ENCODE measurements around the gene MINK1. TPM values are rescaled to one million over a fixed set of nuclear protein-coding genes. Genes with fewer than 3 reads are reported as not detected.
A peak's percentile ranks its signal among the peaks of the same experiment; 100 is the strongest.

Gene MINK1
- total RNA-seq, 1 donor from 2014 or later, result 67.5 TPM

DNA sequence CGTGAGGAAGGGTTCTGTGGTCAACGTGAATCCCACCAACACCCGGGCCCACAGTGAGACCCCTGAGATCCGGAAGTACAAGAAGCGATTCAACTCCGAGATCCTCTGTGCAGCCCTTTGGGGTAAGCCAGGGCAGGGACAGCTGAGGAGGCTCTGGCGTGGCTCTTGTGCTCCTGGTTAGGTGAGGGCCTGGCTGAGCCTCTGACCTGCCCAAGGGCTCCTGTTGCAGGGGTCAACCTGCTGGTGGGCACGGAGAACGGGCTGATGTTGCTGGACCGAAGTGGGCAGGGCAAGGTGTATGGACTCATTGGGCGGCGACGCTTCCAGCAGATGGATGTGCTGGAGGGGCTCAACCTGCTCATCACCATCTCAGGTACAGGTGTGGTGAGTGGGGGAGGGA, 62.0 kb downstream of the MINK1 start:
- no peak for DNase-seq (ENCODE audit: low spot score)
- H3K27me3 Mint-ChIP-seq (ENCODE audit: insufficient read depth), result peaks cover 8% of the 10 kb centered on the region
- peaks cover 10% of the 10 kb centered on the region for H3K4me1 Mint-ChIP-seq (ENCODE audit: low read depth)
- no peak overlapping the region for H3K4me3 Mint-ChIP-seq
- no peak overlapping the region for H3K27ac Mint-ChIP-seq
- peaks cover 8% of the 10 kb centered on the region for H3K36me3 Mint-ChIP-seq (ENCODE audit: low read depth)
- intact Hi-C loops (cut with micrococcal nuclease), result no loop called here
- no peaks in the 10 kb centered on the region for H3K9me3 Mint-ChIP-seq

DNA sequence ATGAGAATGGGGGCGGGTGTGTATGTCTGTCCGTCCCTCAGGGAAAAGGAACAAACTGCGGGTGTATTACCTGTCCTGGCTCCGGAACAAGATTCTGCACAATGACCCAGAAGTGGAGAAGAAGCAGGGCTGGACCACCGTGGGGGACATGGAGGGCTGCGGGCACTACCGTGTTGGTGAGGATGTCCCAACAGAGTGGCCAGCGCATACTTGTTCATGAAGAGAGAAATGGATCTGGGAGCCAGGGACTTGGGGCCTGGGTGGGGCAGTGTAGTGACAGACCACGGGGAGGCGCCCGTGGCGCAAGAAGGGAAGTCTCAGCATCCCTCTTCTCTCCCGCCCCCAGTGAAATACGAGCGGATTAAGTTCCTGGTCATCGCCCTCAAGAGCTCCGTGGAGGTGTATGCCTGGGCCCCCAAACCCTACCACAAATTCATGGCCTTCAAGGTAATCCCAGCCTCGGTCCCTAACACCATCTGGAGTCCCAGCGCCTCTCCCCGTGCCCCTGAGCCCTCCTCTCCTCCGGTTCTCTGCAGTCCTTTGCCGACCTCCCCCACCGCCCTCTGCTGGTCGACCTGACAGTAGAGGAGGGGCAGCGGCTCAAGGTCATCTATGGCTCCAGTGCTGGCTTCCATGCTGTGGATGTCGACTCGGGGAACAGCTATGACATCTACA, 62.7 kb downstream of the MINK1 start:
- peaks cover 10% of the 10 kb centered on the region for H3K4me1 Mint-ChIP-seq (ENCODE audit: low read depth)
- intact Hi-C loops (cut with micrococcal nuclease), result no loop called here
- no peak overlapping the region for H3K4me3 Mint-ChIP-seq
- peaks cover 8% of the 10 kb centered on the region for H3K27me3 Mint-ChIP-seq (ENCODE audit: insufficient read depth)
- no peaks in the 10 kb centered on the region for H3K9me3 Mint-ChIP-seq
- no peak for DNase-seq (ENCODE audit: low spot score)
- H3K27ac Mint-ChIP-seq, result no peak overlapping the region
- peaks cover 8% of the 10 kb centered on the region for H3K36me3 Mint-ChIP-seq (ENCODE audit: low read depth)

GRCh38 chr17:4896332-4897197, 63.4 kb downstream of the MINK1 start:
- no peak overlapping the region for H3K4me3 Mint-ChIP-seq
- H3K36me3 Mint-ChIP-seq (ENCODE audit: low read depth), result peaks cover 8% of the 10 kb centered on the region
- intact Hi-C loops (cut with micrococcal nuclease), result no loop called here
- no peak for DNase-seq (ENCODE audit: low spot score)
- H3K27ac Mint-ChIP-seq, result no peak overlapping the region
- H3K27me3 Mint-ChIP-seq (ENCODE audit: insufficient read depth), result peaks cover 8% of the 10 kb centered on the region
- peaks cover 10% of the 10 kb centered on the region for H3K4me1 Mint-ChIP-seq (ENCODE audit: low read depth)
- H3K9me3 Mint-ChIP-seq, result no peaks in the 10 kb centered on the region

DNA sequence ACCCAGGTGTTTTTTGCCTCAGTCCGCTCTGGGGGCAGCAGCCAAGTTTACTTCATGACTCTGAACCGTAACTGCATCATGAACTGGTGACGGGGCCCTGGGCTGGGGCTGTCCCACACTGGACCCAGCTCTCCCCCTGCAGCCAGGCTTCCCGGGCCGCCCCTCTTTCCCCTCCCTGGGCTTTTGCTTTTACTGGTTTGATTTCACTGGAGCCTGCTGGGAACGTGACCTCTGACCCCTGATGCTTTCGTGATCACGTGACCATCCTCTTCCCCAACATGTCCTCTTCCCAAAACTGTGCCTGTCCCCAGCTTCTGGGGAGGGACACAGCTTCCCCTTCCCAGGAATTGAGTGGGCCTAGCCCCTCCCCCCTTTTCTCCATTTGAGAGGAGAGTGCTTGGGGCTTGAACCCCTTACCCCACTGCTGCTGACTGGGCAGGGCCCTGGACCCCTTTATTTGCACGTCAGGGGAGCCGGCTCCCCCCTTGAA, 64.1 kb downstream of the MINK1 start:
- Mint-ChIP-seq H3K36me3 (ENCODE audit: low read depth) (peaks cover 8% of the 10 kb centered on the region), H3K9me3 (no peaks in the 10 kb centered on the region), H3K4me1 (ENCODE audit: low read depth) (peaks cover 10% of the 10 kb centered on the region), H3K4me3 (no peak overlapping the region), H3K27ac (no peak overlapping the region), H3K27me3 (ENCODE audit: insufficient read depth) (peaks cover 8% of the 10 kb centered on the region)
- intact Hi-C loops (cut with micrococcal nuclease), result no loop called here
- DNase-seq (ENCODE audit: low spot score), result no peak

DNA sequence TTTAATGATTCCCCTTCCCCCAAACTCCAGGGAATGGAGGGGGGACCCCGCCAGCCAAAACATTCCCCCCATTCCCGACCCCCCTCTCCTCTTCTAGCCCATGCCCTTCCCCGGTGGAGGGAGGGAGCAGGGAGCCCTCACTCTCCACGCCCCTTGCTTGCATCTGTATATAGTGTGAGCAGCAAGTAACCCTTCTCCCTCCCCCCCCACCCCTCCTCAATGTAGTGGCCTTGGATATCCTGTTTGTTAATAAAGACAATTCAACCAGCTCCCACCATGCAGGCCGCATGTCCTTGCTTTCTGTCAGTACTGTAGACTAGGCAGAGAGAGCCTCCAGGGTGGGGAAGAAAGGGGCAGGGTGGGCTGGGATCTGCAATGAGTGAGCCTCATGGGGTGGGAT, 64.6 kb downstream of the MINK1 start:
- H3K27me3 Mint-ChIP-seq (ENCODE audit: insufficient read depth), result peaks cover 8% of the 10 kb centered on the region
- no peak overlapping the region for H3K27ac Mint-ChIP-seq
- peaks cover 6% of the 10 kb centered on the region for H3K36me3 Mint-ChIP-seq (ENCODE audit: low read depth)
- DNase-seq (ENCODE audit: low spot score), result no peak
- peaks cover 14% of the 10 kb centered on the region for H3K4me1 Mint-ChIP-seq (ENCODE audit: low read depth)
- H3K9me3 Mint-ChIP-seq, result no peaks in the 10 kb centered on the region
- no peak overlapping the region for H3K4me3 Mint-ChIP-seq
- intact Hi-C loops (cut with micrococcal nuclease), result no loop called here

DNA sequence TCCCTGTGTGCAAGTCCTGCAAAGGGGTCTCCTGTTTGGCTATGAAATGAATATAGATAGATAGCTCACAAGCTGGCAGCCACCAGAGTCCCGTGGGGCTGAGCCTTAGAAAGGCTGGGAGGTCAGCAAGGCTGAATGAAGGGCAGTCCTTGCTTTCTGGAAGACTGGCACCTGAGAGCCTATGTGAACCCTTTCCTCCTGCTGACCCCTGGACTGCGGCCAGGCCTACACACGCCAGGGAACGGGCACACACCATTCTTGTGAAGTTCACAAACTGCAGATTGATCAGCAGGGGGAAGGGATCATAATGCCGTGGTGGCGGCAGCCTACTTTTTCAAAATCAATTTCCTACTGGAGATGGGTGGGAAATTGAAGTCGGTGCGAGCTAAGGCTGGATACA, 65.2 kb downstream of the MINK1 start:
- intact Hi-C loops (cut with micrococcal nuclease), result no loop called here
- peaks cover 8% of the 10 kb centered on the region for H3K27me3 Mint-ChIP-seq (ENCODE audit: insufficient read depth)
- H3K4me1 Mint-ChIP-seq (ENCODE audit: low read depth), result peaks cover 20% of the 10 kb centered on the region
- DNase-seq (ENCODE audit: low spot score), result no peak
- H3K27ac Mint-ChIP-seq, result no peak overlapping the region
- H3K36me3 Mint-ChIP-seq (ENCODE audit: low read depth), result peaks cover 6% of the 10 kb centered on the region
- H3K9me3 Mint-ChIP-seq, result no peaks in the 10 kb centered on the region
- H3K4me3 Mint-ChIP-seq, result peak overlapping the region; percentile 69

DNA sequence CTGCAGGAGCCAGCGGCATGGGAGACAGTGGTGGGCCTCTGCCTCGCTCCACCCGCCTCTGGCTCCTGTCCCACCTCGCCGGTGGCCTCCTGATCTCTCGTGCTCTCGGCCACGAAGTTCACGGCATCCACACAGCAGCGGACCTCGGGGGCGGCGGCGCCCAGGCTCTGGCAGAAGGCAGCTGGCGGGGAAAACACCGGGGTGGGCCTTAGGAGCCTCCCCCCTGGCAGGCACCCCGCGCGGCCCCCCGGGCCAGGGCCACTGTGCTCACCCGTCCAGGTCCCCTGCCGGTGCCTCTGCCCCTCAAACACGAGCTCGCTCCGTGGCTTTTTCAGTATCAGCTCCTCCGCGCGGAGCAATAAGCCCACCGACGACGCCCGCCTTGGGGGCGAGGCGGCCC, 65.8 kb downstream of the MINK1 start:
- Mint-ChIP-seq H3K27ac (no peak overlapping the region), H3K36me3 (ENCODE audit: low read depth) (peaks cover 6% of the 10 kb centered on the region), H3K27me3 (ENCODE audit: insufficient read depth) (peaks cover 8% of the 10 kb centered on the region), H3K4me3 (no peak overlapping the region), H3K4me1 (ENCODE audit: low read depth) (peaks cover 25% of the 10 kb centered on the region), H3K9me3 (no peaks in the 10 kb centered on the region)
- no peak for DNase-seq (ENCODE audit: low spot score)
- intact Hi-C loops (cut with micrococcal nuclease), result loop anchor here (1.0 kb wide), 3 partner anchors 41 to 189 kb away; partner anchors contain the start of genes ARRB2, RNF167 and SLC25A11

DNA sequence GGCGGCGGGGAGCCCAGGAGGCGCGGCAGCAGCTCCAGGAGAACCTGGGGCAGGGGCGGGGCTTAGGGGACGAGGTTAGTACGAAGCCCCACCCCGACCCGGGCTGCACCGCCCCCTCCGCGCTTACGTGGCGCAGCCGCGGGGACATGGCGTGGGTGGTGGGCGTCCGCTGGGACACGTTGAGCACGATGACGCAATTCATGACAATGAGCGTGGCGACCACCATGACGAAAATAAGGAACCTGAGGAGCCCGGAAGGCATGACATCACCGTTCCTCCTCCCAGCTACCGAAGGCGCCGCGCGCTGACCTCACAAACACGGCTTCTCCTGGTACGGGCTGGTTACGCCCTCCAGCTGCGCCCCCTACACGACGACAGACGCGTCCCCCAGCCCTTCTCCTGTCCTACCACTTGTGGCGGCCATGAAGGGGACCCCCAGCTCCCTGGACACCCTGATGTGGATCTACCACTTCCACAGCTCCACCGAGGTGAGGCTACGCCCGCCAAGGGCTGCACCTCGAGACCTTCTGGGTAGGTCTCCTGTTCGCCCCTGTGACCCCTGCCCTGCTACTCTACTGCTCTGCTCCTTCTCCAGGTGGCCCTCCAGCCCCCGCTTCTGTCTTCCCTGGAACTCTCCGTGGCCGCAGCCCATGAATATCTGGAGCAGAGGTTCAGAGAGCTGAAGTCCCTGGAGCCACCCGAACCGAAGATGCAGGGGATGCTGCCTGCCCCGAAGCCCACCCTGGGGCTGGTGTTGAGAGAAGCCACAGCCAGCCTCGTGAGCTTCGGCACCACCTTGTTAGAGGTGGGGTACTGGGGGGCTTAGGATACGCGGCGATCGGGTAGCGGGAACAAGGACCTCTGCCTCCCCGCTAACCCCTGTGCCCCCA, 66.4 kb downstream of the MINK1 start, which contains the start of gene C17orf107:
Gene C17orf107 (plus strand): TSS at position 196 of the 890 bp plus-strand sequence. CDS start 227 bp downstream, at position 423.
- Mint-ChIP-seq H3K27ac (peak within 1 kb of the TSS; percentile 92), H3K36me3 (ENCODE audit: low read depth) (peaks cover 6% of the 10 kb centered on the region), H3K4me3 (peak within 1 kb of the TSS; percentile 87), H3K27me3 (ENCODE audit: insufficient read depth) (peaks cover 8% of the 10 kb centered on the region), H3K4me1 (ENCODE audit: low read depth) (peaks cover 25% of the 10 kb centered on the region), H3K9me3 (no peaks in the 10 kb centered on the region)
- intact Hi-C loops (cut with micrococcal nuclease), result loop anchor here (1.0 to 5.0 kb wide), 4 partner anchors 41 to 332 kb away; partner anchors contain the start of genes ARRB2, RNF167 and SLC25A11
- peak; percentile 84 for DNase-seq (ENCODE audit: low spot score)

DNA sequence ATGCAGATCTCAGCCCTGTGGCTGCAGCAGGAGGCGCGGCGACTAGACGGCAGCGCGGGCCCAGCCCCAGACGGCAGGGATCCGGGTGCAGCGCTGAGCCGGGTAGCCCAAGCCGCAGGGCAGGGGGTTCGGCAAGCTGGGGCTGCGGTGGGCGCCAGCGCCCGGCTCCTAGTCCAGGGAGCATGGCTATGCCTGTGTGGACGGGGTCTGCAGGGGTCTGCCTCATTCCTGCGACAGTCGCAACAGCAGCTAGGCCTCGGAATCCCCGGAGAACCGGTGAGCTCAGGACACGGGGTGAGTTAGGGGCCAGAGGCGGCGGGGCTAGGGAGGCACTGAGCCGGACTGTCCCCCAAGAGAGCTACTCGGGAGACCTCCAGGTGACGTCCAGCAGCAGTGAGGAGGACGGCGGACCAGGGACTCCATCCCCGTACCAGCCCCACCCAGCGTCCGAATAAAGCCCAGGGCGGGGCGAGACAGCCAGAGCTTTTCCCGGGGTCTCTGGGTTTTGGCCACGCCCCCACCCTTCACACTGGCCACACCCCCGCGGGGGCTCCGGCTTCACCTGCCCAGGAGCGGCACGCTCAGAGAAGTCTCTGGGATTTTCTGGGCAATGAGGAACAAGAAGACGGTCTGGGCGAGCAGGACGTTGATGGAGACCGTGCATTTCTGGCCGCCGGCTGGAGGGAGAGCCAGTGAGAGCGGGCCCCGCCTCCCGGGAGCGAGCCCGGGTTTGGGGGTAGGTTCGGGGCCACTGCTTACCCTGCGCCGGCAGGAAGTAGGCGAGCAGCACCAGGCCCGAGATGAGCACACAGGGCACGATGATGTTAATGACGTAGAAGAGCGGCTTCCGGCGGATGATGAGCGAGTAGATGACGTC, 67.3 kb downstream of the MINK1 start:
- H3K27ac Mint-ChIP-seq, result peak overlapping the region; percentile 79
- H3K27me3 Mint-ChIP-seq (ENCODE audit: insufficient read depth), result peaks cover 8% of the 10 kb centered on the region
- no peaks in the 10 kb centered on the region for H3K9me3 Mint-ChIP-seq
- H3K36me3 Mint-ChIP-seq (ENCODE audit: low read depth), result peaks cover 4% of the 10 kb centered on the region
- peak; percentile 54 for DNase-seq (ENCODE audit: low spot score)
- H3K4me3 Mint-ChIP-seq, result peak overlapping the region; percentile 87
- H3K4me1 Mint-ChIP-seq (ENCODE audit: low read depth), result peaks cover 25% of the 10 kb centered on the region
- intact Hi-C loops (cut with micrococcal nuclease), result loop anchor here (5.0 kb wide), 1 partner anchor 333 kb away; no protein-coding TSS in a partner anchor

DNA sequence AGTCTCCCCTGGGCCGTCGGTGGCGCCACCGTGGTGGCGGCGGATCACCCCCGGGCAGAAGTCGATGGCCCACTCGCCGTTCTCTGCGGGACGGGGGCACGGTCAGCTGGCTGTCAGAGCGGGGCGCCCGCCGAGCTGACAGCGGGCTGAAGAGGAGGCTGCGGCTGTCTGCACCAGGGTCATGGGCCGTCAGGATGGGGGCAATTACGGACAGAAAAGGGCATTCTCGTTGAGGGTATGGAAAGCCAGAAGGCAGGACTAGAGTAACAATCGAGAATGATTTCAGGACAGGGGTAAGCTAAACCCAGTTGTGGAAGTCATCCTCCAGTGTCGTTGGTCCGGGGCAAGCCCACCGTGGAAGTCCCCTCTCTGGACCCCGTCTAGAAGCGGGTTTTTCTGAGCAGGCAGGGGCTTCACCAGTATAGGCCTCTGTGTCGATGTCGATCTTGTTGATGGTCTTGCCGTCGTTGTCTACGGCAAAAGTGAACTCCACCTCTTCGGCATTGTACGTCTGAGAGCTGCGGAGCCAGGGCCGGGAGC, 68.0 kb downstream of the MINK1 start:
- Mint-ChIP-seq H3K27ac (peak overlapping the region; percentile 79), H3K36me3 (ENCODE audit: low read depth) (peaks cover 2% of the 10 kb centered on the region), H3K4me3 (peak overlapping the region; percentile 87), H3K4me1 (ENCODE audit: low read depth) (peaks cover 25% of the 10 kb centered on the region), H3K9me3 (no peaks in the 10 kb centered on the region), H3K27me3 (ENCODE audit: insufficient read depth) (peaks cover 12% of the 10 kb centered on the region)
- no peak for DNase-seq (ENCODE audit: low spot score)
- intact Hi-C loops (cut with micrococcal nuclease), result loop anchor here (5.0 kb wide), 1 partner anchor 334 kb away; no protein-coding TSS in a partner anchor

GRCh38 chr17:4901648-4902344, 68.7 kb downstream of the MINK1 start:
- peak overlapping the region; percentile 52 for H3K27ac Mint-ChIP-seq
- no peaks in the 10 kb centered on the region for H3K9me3 Mint-ChIP-seq
- peaks cover 14% of the 10 kb centered on the region for H3K27me3 Mint-ChIP-seq (ENCODE audit: insufficient read depth)
- H3K4me3 Mint-ChIP-seq, result peak overlapping the region; percentile 7
- H3K36me3 Mint-ChIP-seq (ENCODE audit: low read depth), result no peaks in the 10 kb centered on the region
- intact Hi-C loops (cut with micrococcal nuclease), result loop anchor here (5.0 kb wide), 1 partner anchor 334 kb away; no protein-coding TSS in a partner anchor
- DNase-seq (ENCODE audit: low spot score), result no peak
- peaks cover 25% of the 10 kb centered on the region for H3K4me1 Mint-ChIP-seq (ENCODE audit: low read depth)
